Heart left ventricle (tissue), 13 donors: ENCODE results near the gene PHC3.

Source experiments
- CTCF ChIP-seq, 12 donors: fragments of 200-600 bp; sonication (generic) in 4 of 12; IDR thresholded peaks; one replicate each; pipeline versions ENCODE4 v1.5.0 to v1.8.0; 2018 to 2022; ENCODE audit warnings: antibody characterized with exemption in 12 of 12, mild to moderate bottlenecking in 5 of 12
- POLR2A ChIP-seq, 2 donors: fragments of 450-650 bp; IDR thresholded peaks; one replicate each; pipeline ENCODE4 v1.6.1; 2017; ENCODE audit warnings: antibody characterized with exemption in 2 of 2, mild to moderate bottlenecking in 2 of 2, moderate library complexity in 2 of 2
- donor health status: ischemic (EF 13 %, LVEDD 7.1; RV severe dilation, severe dysfunction).
- donor health status: DM: no; HTN: yes; CAD: no.
- donor health status: DM: no; HTN: no; CAD: no.
- donor health status: ischemic (EF 25% LVEDD 6.9; RV normal size, moderate dysfunction).
- donor health status: ischemic (EF 25% LVEDD 5.7; RV mildly dilated, moderate dysfunction).
- donor health status: ischemic (EF 35%, LVEDD 5.7; RV mildly dilated, moderate dysfunction).
- donor health status: nonischemic (EF 11% LVEDD 7.7; RV severe dilation, severe dysfunction).
- donor health status: DM: yes; HTN: yes; CAD: no.
- donor health status: PGD.
- donor health status: ischemic (EF 29% LVEDD 5.4; RV normal size, mild dysfunction).
- donor health status: nonischemic (EF 23%, LVEDD 6.1; RV moderate dilation, normal function).

GRCh38 chr3:170200987-170201386, 19.5 kb upstream of the PHC3 start:
- TF ChIP-seq CTCF (IDR thresholded peaks at IDR 0.05) = no peak
- TF ChIP-seq POLR2A (IDR thresholded peaks at IDR 0.05) = no peak
